Kidney (tissue), 14 donors: ENCODE data around the gene ADGRL2. TPM values are rescaled to one million over a fixed set of nuclear protein-coding genes. Genes with fewer than 3 reads are reported as not detected.

Source experiments
- DNase-seq, 5 donors: peaks; one replicate each; pipeline ENCODE4 v3.0.0-alpha.2; 2013 to 2020
- FAIRE-seq: peaks from 2 replicates; lab custom pipeline; 2012; peaks lifted over from hg19 to GRCh38; lab: Jason Lieb, UNC
- H3K27ac ChIP-seq, 2 donors: one replicate each; pipeline ENCODE4 v1.7.0; 2013; ENCODE audit warnings: low read depth in 2 of 2, low read length in 2 of 2, inconsistent platforms in 1 of 2
- H3K27me3 ChIP-seq: one replicate; pipeline ENCODE4 v1.7.1; 2013; ENCODE audit warnings: low read length, inconsistent platforms; ENCODE audit not compliant: control insufficient read depth, insufficient read depth
- H3K36me3 ChIP-seq, 3 donors: one replicate each; pipeline versions ENCODE4 v1.7.0 to v1.7.1; 2013; ENCODE audit warnings: low read length in 3 of 3, control low read depth in 1 of 3, inconsistent platforms in 1 of 3; ENCODE audit not compliant: insufficient read depth in 3 of 3, control insufficient read depth in 2 of 3
- H3K4me1 ChIP-seq, 3 donors: one replicate each; pipeline versions ENCODE4 v1.7.0 to v1.7.1; 2013; ENCODE audit warnings: low read length in 3 of 3, inconsistent platforms in 1 of 3, low read depth in 1 of 3; ENCODE audit not compliant: control insufficient read depth in 2 of 3, insufficient read depth in 2 of 3
- H3K4me3 ChIP-seq, 3 donors: one replicate each; pipeline versions ENCODE4 v1.7.0 to v1.8.1; 2013; ENCODE audit warnings: low read length in 3 of 3, control low read depth in 1 of 3, inconsistent platforms in 1 of 3
- H3K9ac ChIP-seq, 3 donors: one replicate each; pipeline versions ENCODE4 v1.7.0 to v1.7.1; 2013; ENCODE audit warnings: low read length in 3 of 3, control low read depth in 1 of 3, inconsistent platforms in 1 of 3
- H3K9me3 ChIP-seq, 3 donors: one replicate each; pipeline versions ENCODE4 v1.7.0 to v1.7.1; 2013; ENCODE audit warnings: low read length in 3 of 3, control low read depth in 1 of 3, inconsistent platforms in 1 of 3; ENCODE audit not compliant: control insufficient read depth in 2 of 3, insufficient read depth in 1 of 3
- intact Hi-C: fragments of 100-400 bp; cut with DNase I; formaldehyde crosslinking; loops from one replicate; pipeline ENCODE4 v1.11.1; 2022
- polyA plus RNA-seq: library from polyadenylated mRNA; stranded (reverse); fragments of 350-450 nt; fragmentation: Illumina TruSeq; extraction: RNeasy Lipid Tissue Mini Kit (QIAGEN cat#74804); gene quantifications from one replicate; pipeline ENCODE4 v1.2.3, GENCODE V29; 2014; ENCODE audit warnings: low read depth, low replicate concordance; ENCODE audit not compliant: insufficient read depth
- total RNA-seq: library from RNA; stranded (reverse); fragmentation: NEBNext Ultra II Directional; extraction: Animal tissue kit (Norgen Biotek cat#: 25700); gene quantifications from one replicate; pipeline ENCODE4 v1.2.1, GENCODE V29; 2021
- TF ChIP-seq, protein P1 (sequence below): IDR thresholded peaks from 3 replicates; pipeline ENCODE4 v1.5.1; 2012; ENCODE audit warnings: mild to moderate bottlenecking, moderate library complexity, borderline replicate concordance; ENCODE audit not compliant: insufficient read depth; ENCODE audit errors: extremely low read depth
- donor health status: control.
- donor health status: control.
- donor health status: control.
- donor health status: control.
- donor health status: control.
- donor health status: DM: yes; HTN: yes; CAD: no.
- donor health status: Normal renal cell carcinoma (clear cell type).

The ADGRL2 gene
- total and polyA plus RNA-seq, 2 donors from 2014 or later: 27.2 to 71.2 TPM

- TF ChIP-seq, protein P1, sequence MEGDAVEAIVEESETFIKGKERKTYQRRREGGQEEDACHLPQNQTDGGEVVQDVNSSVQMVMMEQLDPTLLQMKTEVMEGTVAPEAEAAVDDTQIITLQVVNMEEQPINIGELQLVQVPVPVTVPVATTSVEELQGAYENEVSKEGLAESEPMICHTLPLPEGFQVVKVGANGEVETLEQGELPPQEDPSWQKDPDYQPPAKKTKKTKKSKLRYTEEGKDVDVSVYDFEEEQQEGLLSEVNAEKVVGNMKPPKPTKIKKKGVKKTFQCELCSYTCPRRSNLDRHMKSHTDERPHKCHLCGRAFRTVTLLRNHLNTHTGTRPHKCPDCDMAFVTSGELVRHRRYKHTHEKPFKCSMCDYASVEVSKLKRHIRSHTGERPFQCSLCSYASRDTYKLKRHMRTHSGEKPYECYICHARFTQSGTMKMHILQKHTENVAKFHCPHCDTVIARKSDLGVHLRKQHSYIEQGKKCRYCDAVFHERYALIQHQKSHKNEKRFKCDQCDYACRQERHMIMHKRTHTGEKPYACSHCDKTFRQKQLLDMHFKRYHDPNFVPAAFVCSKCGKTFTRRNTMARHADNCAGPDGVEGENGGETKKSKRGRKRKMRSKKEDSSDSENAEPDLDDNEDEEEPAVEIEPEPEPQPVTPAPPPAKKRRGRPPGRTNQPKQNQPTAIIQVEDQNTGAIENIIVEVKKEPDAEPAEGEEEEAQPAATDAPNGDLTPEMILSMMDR: no peak
- no peaks in the 10 kb centered on the region for H3K9me3 ChIP-seq
- no peak overlapping the region for H3K9ac ChIP-seq
- intact Hi-C loops: no loop called here
- H3K27ac ChIP-seq: no peak overlapping the region
- DNase-seq (no peak), FAIRE-seq (no peak)
- no peak overlapping the region for H3K4me3 ChIP-seq
- no peaks in the 10 kb centered on the region for H3K36me3 ChIP-seq
- no peaks in the 10 kb centered on the region for H3K27me3 ChIP-seq
- no peaks in the 10 kb centered on the region for H3K4me1 ChIP-seq
Measured at GRCh38 chr1:81899214-81899821, 98.6 kb downstream of the ADGRL2 start.

DNA sequence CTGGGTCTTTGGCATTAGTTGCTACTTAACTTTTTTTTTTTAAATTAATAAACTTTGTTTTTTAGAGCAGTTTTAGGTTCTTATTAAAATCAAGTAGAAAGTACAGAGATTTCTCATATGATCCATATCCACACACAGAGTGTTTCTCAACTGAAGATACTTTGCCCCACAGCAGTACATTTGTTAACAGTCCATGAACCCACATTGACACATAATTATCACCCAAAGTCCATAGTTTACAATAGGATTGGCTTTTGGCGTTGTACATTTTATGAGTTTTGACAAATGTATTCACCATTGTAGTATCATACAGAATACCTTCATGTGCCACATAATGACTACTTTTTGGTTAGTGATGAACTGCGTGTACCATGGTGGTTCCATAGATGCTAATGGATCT lies 106.8 kb downstream of the ADGRL2 start:
- peaks cover 2 to 5% (median 4%) of the 10 kb centered on the region in 3 donors for H3K36me3 ChIP-seq
- no peaks in the 10 kb centered on the region for H3K27me3 ChIP-seq
- TF ChIP-seq, protein P1: no peak
- FAIRE-seq (no peak), DNase-seq (no peak)
- no peak overlapping the region for H3K27ac ChIP-seq
- intact Hi-C loops: no loop called here
- no peak overlapping the region for H3K4me3 ChIP-seq
- peaks cover 0 to 2% (median 0%) of the 10 kb centered on the region in 3 donors for H3K4me1 ChIP-seq
- no peak overlapping the region for H3K9ac ChIP-seq
- no peaks in the 10 kb centered on the region for H3K9me3 ChIP-seq

GRCh38 chr1:81912383-81912782 lies 111.6 kb downstream of the ADGRL2 start:
- intact Hi-C loops: no loop called here

More at GRCh38 chr1:81912383-81912782, 111.6 kb downstream of the ADGRL2 start:
- no peaks in the 10 kb centered on the region for H3K27me3 ChIP-seq
- peaks cover 4 to 5% (median 4%) of the 10 kb centered on the region in 3 donors for H3K36me3 ChIP-seq
- no peak for DNase-seq
- H3K4me3 ChIP-seq: no peak overlapping the region
- TF ChIP-seq, protein P1: no peak
- peaks cover 0 to 2% (median 0%) of the 10 kb centered on the region in 3 donors for H3K4me1 ChIP-seq
- H3K9ac ChIP-seq: no peak overlapping the region
- no peak for FAIRE-seq
- H3K27ac ChIP-seq: no peak overlapping the region
- no peaks in the 10 kb centered on the region for H3K9me3 ChIP-seq
